GM18508 (cell line): ENCODE measurements around the gene MPZL2.

Experiments used
- ATAC-seq: cut with Tn5 transposase; IDR thresholded peaks from one replicate; pipeline ENCODE4 v1.9.1; 2021; ENCODE audit warnings: moderate number of reproducible peaks; ENCODE audit not compliant: insufficient read depth, unreplicated experiment

MPZL2 gene

DNA sequence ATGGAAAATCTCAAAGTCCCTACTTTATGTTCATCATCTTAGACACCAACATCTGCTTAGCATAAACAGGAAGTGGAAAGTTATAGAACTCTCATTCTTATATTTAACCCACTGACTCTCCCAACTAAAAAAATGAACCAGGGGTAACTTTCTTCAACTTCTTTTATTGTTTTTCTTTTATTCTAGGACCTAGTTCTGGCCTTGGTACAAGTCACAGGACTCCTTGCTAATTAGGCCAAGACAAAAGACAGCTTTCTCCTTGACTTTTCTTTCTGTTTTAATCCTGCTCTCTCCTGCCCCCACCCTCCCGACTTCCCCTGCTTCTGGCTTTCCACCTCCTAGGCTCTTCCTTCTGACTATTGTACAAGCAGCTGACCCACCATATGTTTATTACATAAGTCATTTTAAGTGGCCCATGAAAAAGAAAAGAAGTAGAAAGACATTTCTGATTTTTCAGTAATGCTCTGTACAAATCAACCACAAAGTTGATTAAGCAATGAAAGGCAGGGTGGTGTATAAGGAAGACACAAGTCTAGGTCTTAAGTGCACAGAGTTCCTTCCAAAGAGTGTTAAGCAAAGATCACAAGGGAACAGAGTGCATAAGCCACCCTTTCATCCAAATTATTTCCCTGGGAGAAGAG lies 57.6 kb downstream of the MPZL2 start:
- no peak for ATAC-seq

DNA sequence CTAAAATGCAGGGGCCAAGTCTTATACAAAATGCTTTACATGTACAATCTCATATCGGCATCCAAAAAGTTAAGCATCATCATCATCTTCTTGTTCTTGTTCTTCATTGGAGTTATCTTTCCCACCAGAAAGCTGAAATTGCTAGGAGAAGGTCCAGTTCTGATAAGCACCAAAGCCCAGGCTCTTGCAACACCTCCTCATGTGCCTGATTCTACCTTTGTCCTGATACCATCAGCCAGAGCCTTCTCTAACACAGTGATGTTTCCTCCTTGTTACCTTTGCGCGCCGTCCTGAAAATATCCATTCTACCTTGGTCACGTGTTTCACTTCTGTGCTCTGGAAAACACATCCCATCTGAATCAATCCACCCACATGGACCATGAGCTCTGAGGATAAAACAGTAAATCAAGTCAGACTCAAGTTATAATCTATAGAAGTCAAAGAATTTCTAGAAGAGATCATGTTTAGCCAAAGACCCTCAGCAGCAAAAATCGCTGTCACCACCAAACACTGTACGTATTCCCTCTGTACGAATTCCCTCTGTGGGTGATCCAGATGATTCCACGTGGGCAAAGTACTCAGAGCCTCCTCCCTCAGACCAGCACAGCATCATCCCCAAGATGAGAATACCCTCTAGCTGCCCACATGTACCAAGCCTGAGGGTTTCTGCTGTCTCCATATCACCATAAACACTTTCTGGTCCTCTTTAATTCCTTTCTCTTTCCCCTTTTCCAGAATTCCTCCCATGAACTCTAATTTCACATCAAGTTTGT lies 58.3 kb downstream of the MPZL2 start:
- no peak for ATAC-seq
